ENCODE measurements around the gene UCN3. TPM values are rescaled to one million over a fixed set of nuclear protein-coding genes. Genes with fewer than 3 reads are reported as not detected.
"Not testable (repeated sequence)": the region's sequence is repeated elsewhere in the genome, so short reads cannot be mapped to it uniquely, and the experiment has no call there.

UCN3 gene
- total RNA-seq, 6 experiments from 2014 or later, result not detected

DNA sequence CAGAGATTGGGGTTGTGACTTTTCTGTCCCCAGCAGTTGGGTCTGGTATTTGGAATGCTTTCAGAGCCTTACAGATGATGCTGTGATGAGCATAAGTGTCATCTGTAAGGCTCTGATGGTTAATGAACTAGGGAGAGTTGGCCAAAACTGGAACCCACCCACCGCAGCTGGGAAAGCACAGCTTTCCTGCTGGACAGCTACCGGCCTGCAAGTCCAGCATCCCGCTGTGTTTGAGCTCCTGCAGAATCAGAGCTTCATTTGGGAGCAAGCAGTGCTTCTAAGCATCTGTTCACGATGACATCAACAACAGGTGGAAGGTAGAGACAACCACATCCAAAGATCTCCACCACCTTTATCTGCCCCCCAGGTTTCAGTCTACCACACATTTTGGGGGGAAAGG is 11.7 kb downstream of the UCN3 start:
- intact Hi-C loops (cut with DNase I), result no loop called here
- no peaks in the 10 kb centered on the region for H3K4me1 ChIP-seq
- no peak overlapping the region for H3K27ac ChIP-seq
- H3K9me3 ChIP-seq, result no peaks in the 10 kb centered on the region
- 58% methylated on average over 3 of the region's 4 CpGs for WGBS (ENCODE audit: insufficient coverage, low coverage, low lambda C conversion rate, missing lambda C conversion rate)
- no peak overlapping the region for H3K4me3 ChIP-seq
- TF ChIP-seq POLR2A (IDR thresholded peaks at IDR 0.05), result no peak
- TF ChIP-seq, protein P1, sequence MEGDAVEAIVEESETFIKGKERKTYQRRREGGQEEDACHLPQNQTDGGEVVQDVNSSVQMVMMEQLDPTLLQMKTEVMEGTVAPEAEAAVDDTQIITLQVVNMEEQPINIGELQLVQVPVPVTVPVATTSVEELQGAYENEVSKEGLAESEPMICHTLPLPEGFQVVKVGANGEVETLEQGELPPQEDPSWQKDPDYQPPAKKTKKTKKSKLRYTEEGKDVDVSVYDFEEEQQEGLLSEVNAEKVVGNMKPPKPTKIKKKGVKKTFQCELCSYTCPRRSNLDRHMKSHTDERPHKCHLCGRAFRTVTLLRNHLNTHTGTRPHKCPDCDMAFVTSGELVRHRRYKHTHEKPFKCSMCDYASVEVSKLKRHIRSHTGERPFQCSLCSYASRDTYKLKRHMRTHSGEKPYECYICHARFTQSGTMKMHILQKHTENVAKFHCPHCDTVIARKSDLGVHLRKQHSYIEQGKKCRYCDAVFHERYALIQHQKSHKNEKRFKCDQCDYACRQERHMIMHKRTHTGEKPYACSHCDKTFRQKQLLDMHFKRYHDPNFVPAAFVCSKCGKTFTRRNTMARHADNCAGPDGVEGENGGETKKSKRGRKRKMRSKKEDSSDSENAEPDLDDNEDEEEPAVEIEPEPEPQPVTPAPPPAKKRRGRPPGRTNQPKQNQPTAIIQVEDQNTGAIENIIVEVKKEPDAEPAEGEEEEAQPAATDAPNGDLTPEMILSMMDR (IDR thresholded peaks at IDR 0.05), result no peak
- no peak for DNase-seq
- no peak for ATAC-seq
- no peaks in the 10 kb centered on the region for H3K36me3 ChIP-seq
- H3K27me3 ChIP-seq, result no peaks in the 10 kb centered on the region

DNA sequence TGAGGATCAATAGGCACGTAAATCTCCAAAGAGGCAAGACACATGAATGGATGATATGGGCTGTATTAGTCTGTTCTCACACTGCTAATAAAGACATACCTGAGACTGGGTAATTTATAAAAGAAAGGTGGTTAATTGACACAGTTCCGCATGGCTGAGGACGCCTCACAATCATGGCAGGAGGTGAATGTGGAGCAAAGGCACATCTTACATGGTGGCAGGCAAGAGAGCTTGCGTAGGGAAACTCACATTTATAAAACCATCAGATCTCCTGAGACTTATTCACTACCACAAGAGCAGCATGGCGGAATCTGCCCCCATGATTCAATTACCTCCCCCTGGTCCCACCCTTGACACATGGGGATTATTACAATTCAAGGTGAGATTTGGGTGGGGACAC is 14.4 kb downstream of the UCN3 start:
- H3K36me3 ChIP-seq; ATAC-seq; H3K27ac ChIP-seq; H3K4me3 ChIP-seq; intact Hi-C loops (cut with DNase I); H3K4me1 ChIP-seq; DNase-seq; H3K9me3 ChIP-seq; H3K27me3 ChIP-seq: not testable (repeated sequence)
- WGBS (ENCODE audit: insufficient coverage, low coverage, low lambda C conversion rate, missing lambda C conversion rate), result 97% methylated on average over 3 of the region's 5 CpGs

DNA sequence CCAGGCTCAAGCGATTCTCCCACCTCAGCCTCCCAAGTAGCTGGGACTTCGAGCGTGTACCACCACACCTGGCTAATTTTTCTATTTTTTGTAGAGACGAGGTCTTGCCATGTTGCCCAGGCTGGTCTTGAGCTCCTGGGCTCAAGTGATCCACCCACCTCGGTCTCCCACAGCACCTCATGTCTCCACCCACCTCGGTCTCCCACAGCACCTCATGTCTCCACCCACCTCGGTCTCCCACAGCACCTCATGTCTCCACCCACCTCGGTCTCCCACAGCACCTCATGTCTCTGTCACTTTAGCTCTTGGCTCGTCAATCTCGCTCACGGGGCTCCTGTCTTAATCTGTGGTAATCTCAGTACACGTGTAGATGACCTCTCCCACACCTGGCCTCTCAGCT is 15.6 kb downstream of the UCN3 start:
- H3K36me3 ChIP-seq; intact Hi-C loops (cut with DNase I); ATAC-seq; H3K4me1 ChIP-seq; H3K27me3 ChIP-seq; H3K4me3 ChIP-seq; H3K27ac ChIP-seq; H3K9me3 ChIP-seq; DNase-seq: not testable (repeated sequence)
- WGBS (ENCODE audit: insufficient coverage, low coverage, low lambda C conversion rate, missing lambda C conversion rate), result 87% methylated on average over 12 of the region's 12 CpGs

DNA sequence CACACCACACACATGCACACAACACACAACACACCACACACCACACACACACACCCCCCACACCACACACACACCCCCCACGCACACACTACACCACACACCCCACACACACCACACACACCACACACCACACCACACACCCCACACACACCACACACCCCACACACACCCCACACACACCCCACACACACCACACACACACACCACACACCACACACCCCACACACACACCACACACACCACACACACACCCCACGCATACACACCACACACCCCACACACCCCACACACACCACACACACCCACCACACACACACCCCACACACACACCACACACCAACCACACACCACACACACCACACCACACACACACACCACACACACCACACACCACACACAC is 16.4 kb downstream of the UCN3 start:
- Histone ChIP-seq H3K36me3 (no peaks in the 10 kb centered on the region), H3K4me3 (no peak overlapping the region), H3K27me3 (no peaks in the 10 kb centered on the region), H3K9me3 (no peaks in the 10 kb centered on the region), H3K4me1 (no peaks in the 10 kb centered on the region), H3K27ac (no peak overlapping the region)
- no peak for DNase-seq
- TF ChIP-seq, protein P1 (IDR thresholded peaks at IDR 0.05), result no peak
- TF ChIP-seq POLR2A (IDR thresholded peaks at IDR 0.05), result no peak
- WGBS (ENCODE audit: insufficient coverage, low coverage, low lambda C conversion rate, missing lambda C conversion rate), result 64% methylated on average over 2 of the region's 2 CpGs
- intact Hi-C loops (cut with DNase I), result no loop called here
- no peak for ATAC-seq

DNA sequence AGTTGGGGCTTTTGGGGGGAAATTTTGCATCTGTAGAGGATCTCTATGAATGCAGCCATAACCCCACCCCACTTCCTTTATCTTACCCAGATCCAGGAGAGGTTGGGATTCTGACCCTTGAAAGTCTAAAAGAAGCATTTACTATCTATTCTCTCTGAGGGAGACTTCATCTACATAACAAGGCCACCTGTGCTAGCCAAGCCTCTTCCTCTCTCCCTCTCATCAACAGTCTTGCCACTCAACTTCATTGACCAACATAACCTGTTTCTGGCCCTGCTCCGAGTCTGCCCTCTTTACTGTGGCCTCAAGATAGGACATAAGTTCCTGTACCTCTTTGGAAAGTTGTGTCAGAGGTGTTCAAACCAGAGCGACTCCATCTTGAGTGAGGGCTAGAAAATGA is 20.5 kb downstream of the UCN3 start:
- intact Hi-C loops (cut with DNase I), result no loop called here
- Histone ChIP-seq H3K36me3 (no peaks in the 10 kb centered on the region), H3K4me1 (no peaks in the 10 kb centered on the region), H3K27ac (no peak overlapping the region), H3K9me3 (peaks cover 0 to 4% (median 1%) of the 10 kb centered on the region in 4 donors), H3K27me3 (no peaks in the 10 kb centered on the region), H3K4me3 (no peak overlapping the region)
- no peak for DNase-seq
- 83% methylated on average over 2 of the region's 2 CpGs for WGBS (ENCODE audit: insufficient coverage, low coverage, low lambda C conversion rate, missing lambda C conversion rate)
- no peak for ATAC-seq
- TF ChIP-seq, protein P1 (IDR thresholded peaks at IDR 0.05), result no peak
- TF ChIP-seq POLR2A (IDR thresholded peaks at IDR 0.05), result no peak

DNA sequence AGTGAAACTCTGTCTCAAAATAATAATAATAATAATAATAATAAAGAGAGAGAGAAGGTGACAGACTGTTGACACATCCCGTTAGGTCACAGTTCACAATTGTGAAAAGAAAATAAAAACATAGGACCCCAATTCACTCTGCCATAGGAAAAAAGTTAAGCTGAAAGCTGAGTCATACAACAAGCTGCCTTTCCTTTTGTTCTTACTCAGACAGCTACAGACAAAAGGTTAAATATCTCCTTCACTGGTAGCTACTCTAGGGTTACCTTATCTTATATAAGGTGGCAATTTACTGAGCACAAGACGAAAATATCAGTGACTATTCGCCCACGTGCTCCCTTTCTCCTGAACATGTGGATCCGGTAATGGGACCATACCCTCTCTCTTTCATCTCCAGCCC is 22.4 kb downstream of the UCN3 start:
- H3K36me3 ChIP-seq, result no peaks in the 10 kb centered on the region
- 72% methylated on average over 5 of the region's 5 CpGs for WGBS (ENCODE audit: insufficient coverage, low coverage, low lambda C conversion rate, missing lambda C conversion rate)
- no peak for DNase-seq
- H3K27me3 ChIP-seq, result no peaks in the 10 kb centered on the region
- H3K4me3 ChIP-seq, result no peak overlapping the region
- ATAC-seq, result no peak
- intact Hi-C loops (cut with DNase I), result no loop called here
- peaks cover 0 to 12% (median 6%) of the 10 kb centered on the region in 4 donors for H3K9me3 ChIP-seq
- no peaks in the 10 kb centered on the region for H3K4me1 ChIP-seq
- no peak overlapping the region for H3K27ac ChIP-seq
- TF ChIP-seq POLR2A (IDR thresholded peaks at IDR 0.05), result no peak
- TF ChIP-seq, protein P1 (IDR thresholded peaks at IDR 0.05), result no peak

All from right lobe of liver (tissue), 6 donors.